Activated CD4-positive, alpha-beta T cell treated with anti-CD3 and anti-CD28 coated beads, Interleukin-2, amount 50 U/mL, for 24 hours (primary cell): ENCODE results near the gene B4GALT2.

Experiments
- DNase-seq, 2 donors: peaks; one replicate each; pipeline ENCODE4 v3.0.0-alpha.2; 2020; ENCODE audit warnings: low read depth in 1 of 2, low spot score in 1 of 2

The B4GALT2 gene

GRCh38 chr1:43978551-43979260, at the start of gene B4GALT2:
Gene B4GALT2, plus strand, starts transcription at chr1:43979210. Its CDS starts 1,951 bp downstream, at chr1:43981161.
- no peak for DNase-seq

GRCh38 chr1:43930168-43930948, 48.7 kb upstream of the B4GALT2 start:
- DNase-seq, result no peak

- DNase-seq, result no peak
These were observed 48.1 kb upstream of the B4GALT2 start for GRCh38 chr1:43930949-43931275.

- DNase-seq, result no peak
These were observed 47.0 kb upstream of the B4GALT2 start for GRCh38 chr1:43931711-43932660.

- no peak for DNase-seq
These were observed 46.1 kb upstream of the B4GALT2 start for GRCh38 chr1:43932786-43933385.

GRCh38 chr1:43933386-43934100, 45.5 kb upstream of the B4GALT2 start, which contains the start of gene ARTN:
Gene ARTN, plus strand, starts transcription at chr1:43933801. Its CDS starts 1,856 bp downstream, at chr1:43935657.
- DNase-seq, result no peak

- peak in 1 of 2 donors; percentile 25 for DNase-seq
These were observed 44.7 kb upstream of the B4GALT2 start for GRCh38 chr1:43934101-43934985.

- no peak for DNase-seq
These were observed 44.1 kb upstream of the B4GALT2 start for GRCh38 chr1:43934986-43935324.

GRCh38 chr1:43935711-43936427, 43.1 kb upstream of the B4GALT2 start:
- no peak for DNase-seq

- DNase-seq, result no peak
These were observed 42.4 kb upstream of the B4GALT2 start for GRCh38 chr1:43936431-43937151.

GRCh38 chr1:43937179-43937865, 41.7 kb upstream of the B4GALT2 start:
- no peak for DNase-seq

GRCh38 chr1:43938383-43938782, 40.6 kb upstream of the B4GALT2 start:
- DNase-seq, result no peak

GRCh38 chr1:43938892-43939587, 40.0 kb upstream of the B4GALT2 start:
- no peak for DNase-seq

- DNase-seq, result no peak
These were observed 36.6 kb upstream of the B4GALT2 start for GRCh38 chr1:43942411-43942810.

GRCh38 chr1:43944860-43945259, 34.1 kb upstream of the B4GALT2 start:
- no peak for DNase-seq

- no peak for DNase-seq
These were observed 33.3 kb upstream of the B4GALT2 start for GRCh38 chr1:43945674-43946235.
